Measurements from ENCODE around the gene SCNN1G.

Gene SCNN1G

GRCh38 chr16:23155445-23156049, 27.0 kb upstream of the SCNN1G start:
- no peak for DNase-seq (ENCODE audit: low spot score)

GRCh38 chr16:23156110-23156509, 26.4 kb upstream of the SCNN1G start:
- no peak for DNase-seq (ENCODE audit: low spot score)

GRCh38 chr16:23156946-23157460, 25.5 kb upstream of the SCNN1G start:
- DNase-seq (ENCODE audit: low spot score): no peak

- no peak for DNase-seq (ENCODE audit: low spot score)
Measured at GRCh38 chr16:23158114-23158513, 24.4 kb upstream of the SCNN1G start.

- no peak for DNase-seq (ENCODE audit: low spot score)
Measured at GRCh38 chr16:23160082-23160481, 22.5 kb upstream of the SCNN1G start.

GRCh38 chr16:23160574-23160973, 22.0 kb upstream of the SCNN1G start:
- DNase-seq (ENCODE audit: low spot score): no peak

- no peak for DNase-seq (ENCODE audit: low spot score)
Measured at GRCh38 chr16:23163921-23164320, 18.6 kb upstream of the SCNN1G start.

- no peak for DNase-seq (ENCODE audit: low spot score)
Measured at GRCh38 chr16:23164736-23165135, 17.8 kb upstream of the SCNN1G start.

- DNase-seq (ENCODE audit: low spot score): no peak
Measured at GRCh38 chr16:23172583-23172982, 10.0 kb upstream of the SCNN1G start.

GRCh38 chr16:23172994-23173393, 9.6 kb upstream of the SCNN1G start:
- no peak for DNase-seq (ENCODE audit: low spot score)

- DNase-seq (ENCODE audit: low spot score): no peak
Measured at GRCh38 chr16:23174622-23175021, 7.9 kb upstream of the SCNN1G start.

GRCh38 chr16:23175651-23176050, 6.9 kb upstream of the SCNN1G start:
- DNase-seq (ENCODE audit: low spot score): no peak

GRCh38 chr16:23181506-23181905, 1.0 kb upstream of the SCNN1G start:
- DNase-seq (ENCODE audit: low spot score): no peak

GRCh38 chr16:23182206-23182678, 303 bp upstream of the SCNN1G start:
- DNase-seq (ENCODE audit: low spot score): peak; percentile 89

GRCh38 chr16:23183543-23183862, 958 bp downstream of the SCNN1G start:
- no peak for DNase-seq (ENCODE audit: low spot score)

GRCh38 chr16:23185656-23186055, 3.1 kb downstream of the SCNN1G start:
- DNase-seq (ENCODE audit: low spot score): no peak

GRCh38 chr16:23186171-23186570, 3.6 kb downstream of the SCNN1G start:
- no peak for DNase-seq (ENCODE audit: low spot score)

GRCh38 chr16:23187341-23187740, 4.8 kb downstream of the SCNN1G start:
- DNase-seq (ENCODE audit: low spot score): no peak

- no peak for DNase-seq (ENCODE audit: low spot score)
Measured at GRCh38 chr16:23188911-23189310, 6.4 kb downstream of the SCNN1G start.

- no peak for DNase-seq (ENCODE audit: low spot score)
Measured at GRCh38 chr16:23194497-23195221, 12.1 kb downstream of the SCNN1G start.

- no peak for DNase-seq (ENCODE audit: low spot score)
Measured at GRCh38 chr16:23195366-23195978, 12.9 kb downstream of the SCNN1G start.

GRCh38 chr16:23196539-23196938, 14.0 kb downstream of the SCNN1G start:
- DNase-seq (ENCODE audit: low spot score): no peak

- no peak for DNase-seq (ENCODE audit: low spot score)
Measured at GRCh38 chr16:23202166-23202565, 19.6 kb downstream of the SCNN1G start.

Measured in LoVo (cell line).